Testis (tissue), 3 donors: ENCODE measurements around the gene SPAG5. TPM values are rescaled to one million over a fixed set of nuclear protein-coding genes. Genes with fewer than 3 reads are reported as not detected.

ENCODE experiments used
- DNase-seq: peaks from one replicate; pipeline ENCODE4 v3.0.0-alpha.2; 2019
- H3K27ac ChIP-seq, 2 donors: fragments of 200-600 bp; sonication (generic); one replicate each; pipeline ENCODE4 v1.5.1; 2019
- H3K27me3 ChIP-seq: fragments of 200-600 bp; sonication (generic); one replicate; pipeline ENCODE4 v1.5.1; 2019
- H3K36me3 ChIP-seq: fragments of 200-600 bp; sonication (generic); one replicate; pipeline ENCODE4 v1.5.1; 2017; ENCODE audit warnings: low read depth; ENCODE audit errors: missing control alignments
- H3K4me1 ChIP-seq: fragments of 200-600 bp; sonication (generic); one replicate; pipeline ENCODE4 v1.5.1; 2019
- H3K4me3 ChIP-seq, 2 donors: fragments of 200-600 bp; sonication (generic); one replicate each; pipeline ENCODE4 v1.5.1; 2017 to 2019
- H3K9me3 ChIP-seq: fragments of 200-600 bp; sonication (generic); one replicate; pipeline ENCODE4 v1.5.1; 2017
- CTCF ChIP-seq, 3 experiments: fragments of 450-650 bp in 2 of 3; fragments of 200-600 bp in 1 of 3; sonication (generic) in 1 of 3; IDR thresholded peaks; one replicate each; pipeline ENCODE4 v1.5.1; 2016 to 2019; ENCODE audit warnings: antibody characterized with exemption in 3 of 3, mild to moderate bottlenecking in 2 of 3, moderate library complexity in 1 of 3
- POLR2A ChIP-seq: fragments of 450-650 bp; IDR thresholded peaks from one replicate; pipeline ENCODE4 v1.6.1; 2017; ENCODE audit warnings: antibody characterized with exemption, mild to moderate bottlenecking, moderate library complexity
- WGBS, 2 donors: methylation state at CpG; one replicate each; pipeline ENCODE4 v1.1.5; 2018; 5-methylcytosine and 5-hydroxymethylcytosine counted together
- intact Hi-C: fragments of 100-400 bp; cut with DNase I; formaldehyde crosslinking; loops from one replicate; pipeline ENCODE4 v1.15.1; 2023; ENCODE audit warnings: low total_unique reads
- polyA plus RNA-seq: library from polyadenylated mRNA; stranded (reverse); fragments of 350-450 nt; fragmentation: Illumina TruSeq; extraction: RNeasy Lipid Tissue Mini Kit (QIAGEN cat#74804); gene quantifications from one replicate; pipeline ENCODE4 v1.2.3, GENCODE V29; 2014; ENCODE audit warnings: low read depth, low replicate concordance; ENCODE audit not compliant: insufficient read depth
- total RNA-seq, 2 donors: library from RNA; depleted of rRNA; stranded (reverse); fragments of >200 nt; gene quantifications; one replicate each; pipeline ENCODE4 v1.2.3, GENCODE V29; 2016

SPAG5 gene
- total and polyA plus RNA-seq, 3 donors from 2014 or later: 79.4 to 232 (median 116) TPM

GRCh38 chr17:28573966-28574480 lies 24.8 kb downstream of the SPAG5 start:
- peaks cover 25% of the 10 kb centered on the region for H3K4me1 ChIP-seq
- no peak overlapping the region for H3K4me3 ChIP-seq
- H3K27ac ChIP-seq: no peak overlapping the region
- H3K27me3 ChIP-seq: no peaks in the 10 kb centered on the region
- TF ChIP-seq CTCF (IDR thresholded peaks at IDR 0.05) (no peak), POLR2A (no peak)
- no peaks in the 10 kb centered on the region for H3K36me3 ChIP-seq
- DNase-seq: no peak
- WGBS, 2 donors: 89 to 96% methylated on average over 6 of the region's 6 CpGs
- intact Hi-C loops: no loop called here
- no peaks in the 10 kb centered on the region for H3K9me3 ChIP-seq

GRCh38 chr17:28573521-28573920 lies 25.3 kb downstream of the SPAG5 start:
- H3K4me1 ChIP-seq: peaks cover 25% of the 10 kb centered on the region
- no peaks in the 10 kb centered on the region for H3K9me3 ChIP-seq
- no peak overlapping the region for H3K4me3 ChIP-seq
- no peak overlapping the region for H3K27ac ChIP-seq
- no peaks in the 10 kb centered on the region for H3K27me3 ChIP-seq
- intact Hi-C loops: no loop called here
- no peak for DNase-seq
- no peak for TF ChIP-seq CTCF (IDR thresholded peaks at IDR 0.05)
- TF ChIP-seq POLR2A: no peak
- H3K36me3 ChIP-seq: no peaks in the 10 kb centered on the region
- WGBS, 2 donors: 97% methylated on average over 9 of the region's 9 CpGs

- Histone ChIP-seq H3K36me3 (no peaks in the 10 kb centered on the region), H3K27me3 (no peaks in the 10 kb centered on the region), H3K4me3 (no peak overlapping the region), H3K9me3 (no peaks in the 10 kb centered on the region), H3K27ac (no peak overlapping the region), H3K4me1 (peaks cover 25% of the 10 kb centered on the region)
- TF ChIP-seq POLR2A: no peak
- TF ChIP-seq CTCF (IDR thresholded peaks at IDR 0.05): no peak
- DNase-seq: no peak
- intact Hi-C loops: no loop called here
Measured at GRCh38 chr17:28573040-28573380, 25.8 kb downstream of the SPAG5 start.

DNA sequence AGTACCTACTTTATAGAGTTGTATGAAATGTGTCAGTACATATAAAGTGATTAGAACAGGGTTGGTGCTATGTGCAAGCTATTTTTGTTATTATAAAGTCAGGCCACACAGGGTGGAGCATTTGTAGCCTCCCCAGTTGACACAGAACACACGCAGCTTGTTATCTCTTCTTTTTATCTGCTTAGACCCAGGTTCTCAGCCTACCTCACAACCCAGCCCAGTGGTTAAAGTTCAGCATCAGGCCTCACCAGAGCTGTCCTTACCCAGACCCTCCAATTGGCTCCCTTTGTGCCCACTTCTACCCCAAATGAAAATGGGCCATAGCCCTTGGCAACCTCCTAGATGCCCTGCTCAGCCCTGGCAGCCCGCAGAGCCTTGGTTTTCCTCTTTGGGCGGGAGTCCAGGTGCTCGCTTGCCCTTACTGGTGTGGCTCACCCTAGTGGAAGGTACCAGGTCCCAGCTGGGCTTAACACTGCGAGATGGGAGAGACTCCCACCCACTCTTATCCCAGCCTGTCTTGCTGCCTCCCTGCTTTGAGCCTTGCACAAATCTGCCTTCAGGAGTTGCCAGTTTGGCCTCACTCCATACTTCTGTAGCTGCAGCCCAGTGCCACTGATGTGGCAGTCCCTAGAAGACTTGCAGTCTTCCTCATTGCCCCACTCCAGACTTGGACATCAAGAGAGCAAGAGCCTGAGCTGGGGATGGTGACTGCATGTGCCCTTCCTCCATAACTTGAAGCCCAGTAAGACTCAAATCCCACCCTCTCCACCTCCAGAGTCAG lies 26.4 kb downstream of the SPAG5 start:
- WGBS, 2 donors: 55 to 76% methylated on average over 3 to 5 of the region's 5 CpGs
- Histone ChIP-seq H3K27me3 (no peaks in the 10 kb centered on the region), H3K4me3 (no peak overlapping the region), H3K9me3 (no peaks in the 10 kb centered on the region), H3K27ac (peak overlapping the region in 1 of 2 donors; percentile 71), H3K4me1 (peaks cover 25% of the 10 kb centered on the region), H3K36me3 (no peaks in the 10 kb centered on the region)
- intact Hi-C loops: no loop called here
- DNase-seq: no peak
- no peak for TF ChIP-seq POLR2A
- no peak for TF ChIP-seq CTCF (IDR thresholded peaks at IDR 0.05)
